ENCODE measurements around the gene GDPD4.

The GDPD4 gene

DNA sequence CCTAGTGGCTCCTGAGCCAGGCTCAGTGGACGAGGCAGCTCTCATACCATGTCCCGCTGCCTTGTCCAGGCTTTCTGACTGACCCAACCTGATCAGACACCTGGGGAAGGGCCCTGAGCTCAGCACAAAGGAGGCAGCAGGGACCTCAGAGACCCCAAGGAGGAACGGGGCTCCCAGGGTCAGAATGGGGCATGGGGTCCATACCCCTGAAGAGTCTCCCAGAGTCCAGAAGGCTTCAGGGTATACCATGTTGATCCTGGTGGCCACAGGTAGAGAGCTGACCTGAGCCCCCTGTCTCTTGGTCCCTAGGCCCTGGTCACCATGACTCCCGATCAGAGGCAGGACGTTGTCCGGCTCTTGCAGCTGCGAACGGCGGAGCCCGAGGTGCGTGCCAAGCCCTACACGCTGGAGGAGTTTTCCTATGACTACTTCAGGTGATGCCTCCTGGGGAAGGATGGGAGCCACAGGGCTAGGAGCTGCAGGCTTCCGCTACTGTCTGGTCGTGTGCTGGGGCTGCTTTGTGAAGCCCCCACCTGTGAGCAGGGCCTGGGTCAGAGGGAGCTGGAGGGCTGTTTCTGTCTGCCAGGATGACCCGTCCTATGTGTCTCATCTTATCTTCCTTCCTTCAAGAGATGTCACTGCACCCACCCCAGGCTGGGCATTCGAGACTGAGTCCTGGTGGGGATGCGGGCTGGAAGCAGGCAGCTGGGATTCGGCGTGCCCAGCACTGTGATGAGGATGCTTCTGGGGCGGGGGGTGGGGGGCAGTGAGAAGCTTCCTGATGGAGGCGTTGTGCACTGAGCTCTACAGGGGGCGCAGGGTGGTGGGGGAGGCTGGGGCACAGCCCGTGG, 99.3 kb downstream of the GDPD4 start:
- TF ChIP-seq, protein P1, sequence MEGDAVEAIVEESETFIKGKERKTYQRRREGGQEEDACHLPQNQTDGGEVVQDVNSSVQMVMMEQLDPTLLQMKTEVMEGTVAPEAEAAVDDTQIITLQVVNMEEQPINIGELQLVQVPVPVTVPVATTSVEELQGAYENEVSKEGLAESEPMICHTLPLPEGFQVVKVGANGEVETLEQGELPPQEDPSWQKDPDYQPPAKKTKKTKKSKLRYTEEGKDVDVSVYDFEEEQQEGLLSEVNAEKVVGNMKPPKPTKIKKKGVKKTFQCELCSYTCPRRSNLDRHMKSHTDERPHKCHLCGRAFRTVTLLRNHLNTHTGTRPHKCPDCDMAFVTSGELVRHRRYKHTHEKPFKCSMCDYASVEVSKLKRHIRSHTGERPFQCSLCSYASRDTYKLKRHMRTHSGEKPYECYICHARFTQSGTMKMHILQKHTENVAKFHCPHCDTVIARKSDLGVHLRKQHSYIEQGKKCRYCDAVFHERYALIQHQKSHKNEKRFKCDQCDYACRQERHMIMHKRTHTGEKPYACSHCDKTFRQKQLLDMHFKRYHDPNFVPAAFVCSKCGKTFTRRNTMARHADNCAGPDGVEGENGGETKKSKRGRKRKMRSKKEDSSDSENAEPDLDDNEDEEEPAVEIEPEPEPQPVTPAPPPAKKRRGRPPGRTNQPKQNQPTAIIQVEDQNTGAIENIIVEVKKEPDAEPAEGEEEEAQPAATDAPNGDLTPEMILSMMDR (IDR thresholded peaks at IDR 0.05), result no peak

DNA sequence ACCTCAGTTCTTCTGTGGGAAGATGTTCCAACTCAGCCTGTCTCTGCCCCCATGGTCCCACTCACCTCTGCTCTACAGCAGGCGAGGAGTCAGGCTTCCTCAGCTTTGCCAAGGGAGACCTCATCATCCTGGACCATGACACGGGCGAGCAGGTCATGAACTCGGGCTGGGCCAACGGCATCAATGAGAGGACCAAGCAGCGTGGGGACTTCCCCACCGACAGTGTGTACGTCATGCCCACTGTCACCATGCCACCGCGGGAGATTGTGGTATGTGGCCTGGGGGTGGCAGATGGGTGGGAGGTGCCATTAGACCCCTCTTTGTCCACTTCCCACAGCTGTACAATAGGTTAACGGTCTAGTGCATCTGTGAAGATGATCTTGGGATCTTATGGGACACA, 100.1 kb downstream of the GDPD4 start:
- TF ChIP-seq, protein P1 (IDR thresholded peaks at IDR 0.05), result no peak

DNA sequence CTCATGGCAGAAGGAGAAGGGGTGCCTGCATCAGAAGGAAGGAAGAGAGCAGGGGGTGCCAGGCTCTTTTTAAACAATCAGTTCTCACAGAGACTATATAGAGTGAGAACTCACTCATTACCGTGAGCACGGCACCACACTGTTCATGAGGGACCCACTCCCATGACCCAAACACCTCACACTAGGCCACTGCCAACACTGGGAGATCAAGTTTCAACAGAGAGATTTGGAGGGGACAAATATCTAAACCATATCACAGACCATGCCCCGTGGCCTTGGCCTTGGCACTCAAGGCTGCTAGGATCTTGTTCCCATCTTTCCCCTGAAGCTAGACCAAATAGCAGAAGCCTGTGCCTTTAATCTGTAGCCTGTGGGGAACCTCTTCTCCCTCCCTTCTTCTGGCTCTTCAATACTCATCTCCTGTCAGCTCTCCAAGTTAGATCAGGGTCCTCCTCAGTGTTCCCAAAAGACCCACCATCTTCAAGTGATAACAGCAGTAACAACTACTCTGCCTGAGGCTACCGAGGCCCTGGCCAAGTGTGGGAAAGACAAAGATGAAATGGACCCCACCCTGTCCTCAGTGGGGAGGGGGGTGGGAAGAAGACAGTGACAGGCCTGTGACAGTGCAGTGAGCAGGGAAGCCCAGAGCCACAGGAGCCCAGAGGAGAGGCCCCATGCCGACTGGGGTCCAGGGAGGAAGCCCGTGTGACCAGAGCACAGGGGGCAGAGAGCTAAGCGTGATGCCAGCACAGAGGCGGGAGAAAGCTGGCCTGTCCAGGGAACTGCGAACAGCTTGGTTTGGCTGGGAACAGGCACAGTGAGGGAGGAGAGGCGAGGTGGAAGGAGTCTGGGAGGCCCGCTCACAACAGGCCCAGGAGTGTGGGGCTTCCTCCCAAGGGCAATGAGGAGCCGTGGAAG, 100.9 kb downstream of the GDPD4 start:
- TF ChIP-seq, protein P1 (IDR thresholded peaks at IDR 0.05), result no peak

DNA sequence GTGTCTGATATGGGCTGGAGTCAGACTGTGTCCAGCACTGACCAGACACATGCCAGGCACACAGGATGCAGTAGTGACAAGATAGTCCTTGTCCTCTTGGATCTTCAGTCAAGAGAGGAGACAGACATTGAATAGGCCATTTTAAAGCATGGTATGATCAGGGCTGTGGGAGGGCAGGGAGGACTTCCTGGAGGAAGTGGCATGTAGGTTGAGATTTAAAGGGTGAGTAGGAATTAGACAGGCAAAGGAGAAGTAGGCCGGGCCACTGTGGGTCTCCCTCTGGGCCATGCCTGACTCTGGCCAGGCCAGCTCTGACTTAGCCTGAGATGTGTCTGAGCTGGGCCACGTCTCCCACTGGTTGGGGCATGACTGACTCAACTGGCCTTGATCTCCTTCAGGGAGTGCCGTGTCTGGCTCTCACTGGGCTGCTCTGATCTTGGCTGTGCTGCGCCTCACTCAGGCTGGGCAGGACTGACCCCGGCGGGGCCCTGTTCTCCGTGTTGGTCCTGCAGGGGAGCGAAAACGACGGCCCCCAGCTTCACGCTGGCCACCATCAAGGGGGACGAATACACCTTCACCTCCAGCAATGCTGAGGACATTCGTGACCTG, 102.2 kb downstream of the GDPD4 start:
- TF ChIP-seq, protein P1 (IDR thresholded peaks at IDR 0.05), result no peak

DNA sequence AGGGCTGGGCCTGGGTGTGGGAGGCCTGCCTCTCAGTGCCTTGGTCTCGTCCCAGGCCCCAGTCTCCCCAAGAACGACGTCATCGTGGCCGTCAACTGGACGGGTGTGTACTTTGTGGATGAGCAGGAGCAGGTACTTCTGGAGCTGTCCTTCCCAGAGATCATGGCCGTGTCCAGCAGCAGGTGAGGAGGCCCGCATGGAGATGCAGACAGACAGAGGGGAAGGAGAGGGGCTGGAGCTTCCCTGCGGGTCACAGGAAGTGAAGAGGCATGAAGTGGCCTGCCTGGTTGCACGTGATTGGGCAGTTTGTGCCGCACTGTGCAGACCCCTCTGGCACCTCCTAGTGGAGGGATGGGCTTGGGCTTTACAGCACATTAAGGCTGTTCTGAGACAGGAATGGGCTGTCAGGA, 103.0 kb downstream of the GDPD4 start:
- TF ChIP-seq, protein P1 (IDR thresholded peaks at IDR 0.05), result peak; percentile 12; the same call in 1 of the 2 replicates

DNA sequence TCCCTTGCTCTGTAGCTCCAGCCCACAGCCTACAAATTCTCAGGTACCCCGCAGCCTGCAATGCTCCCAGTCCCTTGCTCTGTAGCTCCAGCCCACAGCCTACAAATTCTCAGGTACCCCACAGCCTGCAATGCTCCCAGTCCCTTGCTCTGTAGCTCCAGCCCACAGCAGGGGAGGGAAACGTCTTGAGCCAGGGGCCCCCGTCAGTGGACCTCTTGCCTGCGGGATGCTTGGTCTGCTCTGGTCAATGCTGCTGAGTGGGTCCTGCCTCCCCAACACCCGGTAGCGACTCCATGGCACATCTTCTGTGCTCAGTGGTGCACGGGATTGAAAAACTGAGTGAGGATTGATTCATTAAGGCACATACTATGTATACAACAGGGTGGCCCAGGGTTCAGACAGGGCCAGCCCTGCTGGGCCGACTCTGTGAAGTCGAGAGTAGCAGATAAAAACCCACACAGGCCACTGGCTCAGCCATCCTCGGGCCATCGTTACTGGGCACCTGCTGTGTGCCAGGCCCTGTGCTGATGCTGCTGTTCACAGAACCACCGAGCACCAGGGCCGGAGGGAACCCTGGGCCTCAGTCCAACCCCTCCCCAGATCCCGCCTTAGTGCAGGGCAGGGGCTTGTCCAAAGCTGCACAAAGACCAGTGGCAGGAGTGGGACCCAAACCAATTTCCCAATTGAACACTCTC, 103.7 kb downstream of the GDPD4 start:
- TF ChIP-seq, protein P1 (IDR thresholded peaks at IDR 0.05), result no peak

DNA sequence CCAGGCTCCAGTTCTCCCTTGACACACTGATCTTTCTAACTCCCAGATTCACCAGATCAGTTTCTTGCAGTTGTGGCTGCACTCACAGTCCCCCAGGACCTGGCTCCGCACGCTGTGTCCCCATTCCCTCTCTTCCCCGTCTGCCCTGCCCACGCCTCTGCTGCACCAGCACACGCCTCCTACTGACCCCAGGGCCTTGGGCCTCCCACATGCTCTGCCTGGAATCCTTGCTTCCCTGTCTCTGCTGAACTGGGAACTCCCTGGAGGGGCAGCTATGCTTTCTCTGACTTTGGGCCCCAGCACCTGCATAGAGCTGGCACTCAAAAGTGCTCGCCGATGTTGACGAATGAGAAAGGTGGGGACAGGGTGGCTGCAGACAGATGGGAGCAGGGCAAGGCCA, 104.5 kb downstream of the GDPD4 start:
- TF ChIP-seq, protein P1 (IDR thresholded peaks at IDR 0.05), result no peak
